Left cardiac atrium (tissue), 4 donors: Measurements from ENCODE around the gene ELOVL1. TPM values are rescaled to one million over a fixed set of nuclear protein-coding genes. Genes with fewer than 3 reads are reported as not detected.

ENCODE experiments used
- ATAC-seq, 2 donors: fragments of 200-7000 bp; cut with Tn5 transposase; one replicate each; pipeline ENCODE4 v1.9.1; 2020; ENCODE audit warnings: mild to moderate bottlenecking in 2 of 2, moderate library complexity in 2 of 2
- DNase-seq: peaks from one replicate; pipeline ENCODE4 v3.0.0-alpha.2; 2020
- intact Hi-C, 2 donors: fragments of 100-400 bp; cut with DNase I; formaldehyde crosslinking; loops; one replicate each; pipeline versions ENCODE4 v1.14.1 to v1.15.1; 2022 to 2023
- total RNA-seq, 2 donors: library from RNA; stranded (reverse); fragmentation: NEBNext Ultra II Directional; extraction: Animal tissue kit (Norgen Biotek cat#: 25700); gene quantifications; one replicate each; pipeline ENCODE4 v1.2.1, GENCODE V29; 2021
- donor health status: DM: no; HTN: yes; CAD: no.
- donor health status: DM: no; HTN: yes; CAD: no; lungs with severe emphysema.
- donor health status: DM: yes; HTN: yes; CAD: no.
- donor health status: Dilated cardiomyopathy.

ELOVL1 gene
- total RNA-seq, 2 donors from 2014 or later, result 35.9 to 49.4 TPM

DNA sequence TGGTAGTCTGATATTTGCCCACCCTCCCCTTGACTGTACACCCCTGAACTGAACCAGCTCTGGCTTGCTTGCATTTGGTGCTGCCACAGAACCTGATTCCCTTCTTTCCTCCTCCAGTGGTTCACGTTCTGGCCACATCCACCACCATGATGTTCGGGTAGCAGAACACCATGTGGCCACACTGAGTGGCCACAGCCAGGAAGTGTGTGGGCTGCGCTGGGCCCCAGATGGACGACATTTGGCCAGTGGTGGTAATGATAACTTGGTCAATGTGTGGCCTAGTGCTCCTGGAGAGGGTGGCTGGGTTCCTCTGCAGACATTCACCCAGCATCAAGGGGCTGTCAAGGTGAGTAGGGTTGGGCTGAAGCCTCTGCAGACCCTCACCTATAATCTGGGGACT lies 7.2 kb downstream of the ELOVL1 start:
- ATAC-seq, result no peak
- intact Hi-C loops, result no loop called here
- DNase-seq, result no peak

DNA sequence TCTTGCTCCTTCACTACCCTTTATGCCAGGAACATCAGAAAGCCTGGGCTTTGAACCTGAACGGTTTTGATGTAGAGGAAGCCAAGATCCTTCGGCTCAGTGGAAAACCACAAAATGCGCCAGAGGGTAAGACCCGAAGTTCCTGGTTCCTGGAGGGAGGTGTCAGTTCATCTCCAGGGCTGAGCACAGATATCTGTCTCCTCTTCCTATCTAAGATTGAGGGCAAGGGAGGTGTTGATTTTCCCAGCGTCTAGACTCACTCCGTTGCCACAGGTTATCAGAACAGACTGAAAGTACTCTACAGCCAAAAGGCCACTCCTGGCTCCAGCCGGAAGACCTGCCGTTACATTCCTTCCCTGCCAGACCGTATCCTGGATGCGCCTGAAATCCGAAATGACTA lies 8.1 kb downstream of the ELOVL1 start:
- no peak for DNase-seq
- ATAC-seq, result no peak
- intact Hi-C loops, result no loop called here

DNA sequence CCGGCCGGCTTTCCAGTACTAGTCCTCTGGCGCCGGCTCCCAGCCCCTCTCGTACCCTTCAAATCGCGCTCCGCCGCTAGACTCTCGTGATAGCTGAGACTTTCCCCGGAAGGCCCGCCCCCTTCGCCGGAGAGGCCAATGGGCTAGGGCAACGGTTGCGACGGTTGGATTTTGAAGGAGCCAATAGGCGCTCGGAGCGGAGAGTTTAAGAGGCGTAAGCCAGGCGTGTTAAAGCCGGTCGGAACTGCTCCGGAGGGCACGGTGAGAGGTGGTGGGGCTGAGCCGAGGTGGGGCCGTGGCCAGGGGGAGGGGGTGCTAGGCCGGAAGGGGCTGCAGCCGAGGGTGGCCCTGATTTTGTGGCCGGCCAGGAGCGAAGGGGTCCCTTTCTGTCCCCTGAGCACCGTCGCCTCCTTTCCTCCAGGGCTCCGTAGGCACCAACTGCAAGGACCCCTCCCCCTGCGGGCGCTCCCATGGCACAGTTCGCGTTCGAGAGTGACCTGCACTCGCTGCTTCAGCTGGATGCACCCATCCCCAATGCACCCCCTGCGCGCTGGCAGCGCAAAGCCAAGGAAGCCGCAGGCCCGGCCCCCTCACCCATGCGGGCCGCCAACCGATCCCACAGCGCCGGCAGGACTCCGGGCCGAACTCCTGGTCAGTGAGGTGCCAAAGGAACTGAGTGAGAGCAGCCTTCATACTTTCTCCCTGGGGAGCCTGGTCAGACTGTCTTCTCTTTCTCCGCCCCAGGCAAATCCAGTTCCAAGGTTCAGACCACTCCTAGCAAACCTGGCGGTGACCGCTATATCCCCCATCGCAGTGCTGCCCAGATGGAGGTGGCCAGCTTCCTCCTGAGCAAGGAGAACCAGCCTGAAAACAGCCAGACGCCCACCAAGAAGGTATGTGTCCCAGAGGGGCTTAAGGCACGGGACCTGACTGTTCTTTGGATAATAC lies 8.8 kb downstream of the ELOVL1 start, which contains the start of gene CDC20:
Gene CDC20 (plus strand): TSS at position 236 of the 948 bp plus-strand sequence. CDS start 235 bp downstream, at position 471.
- DNase-seq, result peak; percentile 99
- peak; percentile 98 to 100 for ATAC-seq
- intact Hi-C loops, result no loop called here

DNA sequence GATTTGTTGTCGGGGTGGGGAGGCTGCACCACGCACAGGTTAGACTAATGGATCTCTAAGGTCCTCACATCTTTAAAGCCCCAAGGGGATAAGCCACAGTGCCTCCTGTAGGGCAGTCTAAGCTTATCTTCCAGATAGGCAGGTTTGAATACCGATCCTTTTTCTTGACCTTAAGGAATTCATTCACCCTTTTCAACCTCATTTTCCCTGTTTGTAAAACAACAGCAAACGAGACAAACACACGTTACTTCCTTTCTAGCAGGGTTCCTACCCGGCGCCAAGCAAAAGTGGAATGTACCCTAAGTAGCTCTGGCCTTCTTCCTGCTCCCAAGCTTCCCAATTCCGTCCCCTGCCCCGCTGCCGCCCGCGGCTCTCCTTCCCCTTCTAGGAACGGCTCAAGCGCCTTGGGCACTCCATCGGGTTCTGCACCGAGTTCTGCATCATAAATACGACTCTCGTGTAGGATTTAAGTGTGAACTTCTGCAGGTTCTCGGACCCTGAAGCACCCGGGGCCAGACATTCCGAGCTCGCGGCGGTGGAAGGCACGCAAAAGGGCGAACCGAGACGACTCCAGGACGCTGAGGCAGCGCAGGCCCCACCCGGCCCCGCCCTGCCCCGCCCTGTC lies 9.6 kb downstream of the ELOVL1 start:
- intact Hi-C loops, result no loop called here
- ATAC-seq (peak; percentile 22 to 46), DNase-seq (no peak)

DNA sequence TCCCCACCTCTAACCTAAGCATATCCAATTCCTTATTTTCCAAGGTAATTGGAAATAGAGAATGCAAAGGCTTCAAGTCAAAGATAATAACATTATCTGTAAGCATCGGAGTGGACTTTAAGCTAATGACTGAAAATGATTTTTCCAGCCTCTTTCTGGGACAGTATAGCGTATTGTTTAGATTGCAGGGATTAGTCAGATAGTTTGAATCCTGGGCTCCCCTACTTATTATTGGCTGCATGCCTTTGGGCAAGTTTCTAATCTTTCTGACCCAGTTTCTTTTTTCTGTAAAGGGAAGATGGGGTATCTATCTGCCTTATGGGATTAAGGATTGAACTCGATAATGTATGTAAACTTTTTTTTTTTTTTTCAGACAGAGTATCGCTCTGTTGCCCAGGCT lies 10.6 kb downstream of the ELOVL1 start:
- no peak for ATAC-seq
- intact Hi-C loops, result no loop called here
- DNase-seq, result no peak

DNA sequence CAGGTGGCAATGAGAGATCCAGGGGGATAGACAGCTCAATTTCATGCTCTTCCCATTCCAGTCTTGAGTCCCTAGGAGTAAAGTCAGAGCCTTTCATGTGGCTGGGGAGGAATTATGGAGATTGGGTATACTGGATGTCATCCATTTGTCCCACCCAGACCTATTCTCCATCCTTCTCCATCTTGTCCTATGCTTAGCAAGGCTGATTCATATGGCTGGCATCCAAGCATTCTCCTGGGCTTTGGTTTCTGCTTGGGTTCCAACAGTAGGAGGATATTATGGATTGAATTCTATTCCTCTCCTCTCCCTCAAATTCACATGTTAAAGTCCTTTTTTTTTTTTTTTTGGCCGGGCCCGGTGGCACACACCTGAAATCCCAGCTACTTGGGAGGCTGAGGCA lies 12.9 kb downstream of the ELOVL1 start:
- intact Hi-C loops, result no loop called here
- ATAC-seq, result no peak
- DNase-seq, result no peak

DNA sequence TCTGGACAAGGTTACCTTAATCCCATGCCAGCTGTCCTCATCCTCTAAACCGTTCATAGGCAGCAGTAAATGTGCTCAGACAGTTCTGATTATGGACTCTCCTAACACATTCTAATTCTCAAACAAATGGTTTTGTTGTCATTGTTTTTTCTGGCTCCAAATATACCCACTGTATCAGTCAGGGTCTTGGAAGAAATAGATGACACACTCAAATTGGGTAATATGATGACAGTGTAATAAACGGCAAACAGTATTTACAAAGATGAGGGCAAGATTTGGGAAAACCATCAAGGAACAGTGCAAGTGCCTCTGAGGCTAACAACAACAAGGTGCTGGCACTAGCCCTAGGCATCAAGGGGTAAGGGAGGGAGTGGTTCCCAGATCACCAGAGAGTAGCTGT lies 13.3 kb downstream of the ELOVL1 start:
- ATAC-seq, result no peak
- intact Hi-C loops, result no loop called here
- DNase-seq, result no peak

DNA sequence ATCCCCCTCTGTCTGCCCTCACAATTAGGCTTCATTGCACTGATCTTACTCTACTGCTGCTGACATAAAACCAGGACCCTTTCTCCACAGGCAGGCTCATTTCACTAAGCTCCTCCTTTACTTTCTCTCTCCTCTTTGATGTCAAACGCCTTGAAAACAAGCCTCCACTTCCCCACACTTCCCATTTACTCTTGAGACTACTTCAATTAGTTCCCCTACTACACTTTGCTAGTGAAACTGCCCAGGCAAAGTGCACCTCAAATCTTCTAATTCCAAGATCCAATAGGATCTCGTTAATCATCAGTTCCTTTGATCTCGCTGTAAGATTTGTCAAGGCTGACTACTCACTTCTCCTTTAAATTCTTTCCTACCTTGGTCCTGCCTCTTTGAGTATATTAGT lies 14.9 kb downstream of the ELOVL1 start:
- DNase-seq (no peak), ATAC-seq (no peak)
- intact Hi-C loops, result no loop called here

DNA sequence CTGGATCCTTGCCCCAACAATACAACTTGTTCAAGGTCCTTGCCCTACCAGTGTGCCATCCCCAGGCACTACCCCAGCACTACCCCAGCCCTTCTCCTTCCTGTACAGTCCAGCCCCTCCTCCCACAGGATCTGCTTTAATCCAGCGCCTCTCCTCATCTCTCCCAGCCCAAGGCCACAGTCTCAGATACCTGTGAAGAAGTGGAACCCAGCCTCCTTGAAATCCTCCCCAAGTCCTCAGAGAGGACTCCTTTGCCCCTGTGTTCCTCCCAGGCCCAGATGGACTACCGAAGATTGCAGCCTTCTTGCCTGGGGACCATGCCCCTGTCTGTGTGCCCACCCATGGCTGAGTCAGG lies 15.5 kb downstream of the ELOVL1 start:
- intact Hi-C loops, result no loop called here
- no peak for DNase-seq
- ATAC-seq, result no peak

DNA sequence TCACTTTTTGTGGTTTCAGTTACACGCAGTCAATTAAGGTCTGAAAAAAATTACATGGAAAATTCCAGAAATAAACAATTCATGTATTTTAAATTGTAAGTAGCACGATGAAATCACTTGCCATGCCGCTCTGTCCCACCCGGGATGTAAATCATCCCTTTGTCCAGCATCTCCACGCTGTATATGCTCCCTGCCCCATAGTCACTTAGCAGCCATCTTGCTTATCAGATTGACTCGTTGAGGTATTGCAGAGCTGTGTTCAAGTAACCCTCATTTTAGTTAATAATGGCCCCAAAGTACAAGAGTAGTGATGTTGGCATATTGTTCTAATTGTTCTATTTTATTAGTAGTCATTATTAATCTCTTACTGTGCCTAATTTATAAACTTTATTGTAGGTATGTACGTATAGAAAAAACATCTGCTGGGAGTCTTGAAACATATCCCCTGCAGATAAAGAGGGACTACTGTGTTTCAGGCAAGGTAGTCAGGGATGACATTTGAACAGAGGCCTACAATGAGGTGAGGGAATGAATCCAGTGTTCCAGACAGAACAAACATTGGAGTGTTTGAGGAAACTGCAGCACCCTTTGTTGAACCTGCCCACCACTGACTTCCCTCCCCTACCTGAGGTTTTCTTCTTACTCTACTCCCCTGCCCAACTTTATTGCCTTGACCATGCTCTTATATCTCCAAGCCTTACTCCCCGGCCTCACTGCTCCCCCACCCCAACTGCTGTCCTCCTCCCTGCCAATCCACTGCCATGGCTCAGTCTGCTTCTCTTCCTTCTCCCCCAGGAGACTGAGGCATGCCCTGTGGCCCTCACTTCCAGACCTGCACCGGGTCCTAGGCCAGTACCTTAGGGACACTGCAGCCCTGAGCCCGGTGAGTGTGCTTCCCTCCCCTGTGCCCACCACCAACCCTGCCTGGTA lies 16.1 kb downstream of the ELOVL1 start:
- ATAC-seq, result no peak
- DNase-seq, result no peak
- intact Hi-C loops, result no loop called here

DNA sequence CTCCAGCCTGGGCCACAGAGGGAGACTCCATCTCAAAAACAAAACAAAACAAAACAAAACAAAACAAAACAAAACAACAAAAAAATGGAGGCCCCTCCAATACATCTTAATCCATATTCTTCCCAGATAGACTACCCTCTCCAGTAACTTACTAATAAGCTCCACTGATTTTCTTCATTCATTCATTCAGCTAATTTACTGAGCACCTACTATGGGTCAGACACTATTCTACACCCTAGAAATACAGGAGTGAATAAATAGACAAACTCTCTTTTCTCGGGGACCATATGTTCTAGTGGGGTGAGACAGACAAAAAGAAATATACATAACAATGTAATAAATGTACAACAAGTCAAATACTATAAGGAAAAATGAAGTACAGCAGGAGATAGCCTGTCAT lies 16.8 kb downstream of the ELOVL1 start:
- no peak for DNase-seq
- intact Hi-C loops, result no loop called here
- ATAC-seq, result no peak

DNA sequence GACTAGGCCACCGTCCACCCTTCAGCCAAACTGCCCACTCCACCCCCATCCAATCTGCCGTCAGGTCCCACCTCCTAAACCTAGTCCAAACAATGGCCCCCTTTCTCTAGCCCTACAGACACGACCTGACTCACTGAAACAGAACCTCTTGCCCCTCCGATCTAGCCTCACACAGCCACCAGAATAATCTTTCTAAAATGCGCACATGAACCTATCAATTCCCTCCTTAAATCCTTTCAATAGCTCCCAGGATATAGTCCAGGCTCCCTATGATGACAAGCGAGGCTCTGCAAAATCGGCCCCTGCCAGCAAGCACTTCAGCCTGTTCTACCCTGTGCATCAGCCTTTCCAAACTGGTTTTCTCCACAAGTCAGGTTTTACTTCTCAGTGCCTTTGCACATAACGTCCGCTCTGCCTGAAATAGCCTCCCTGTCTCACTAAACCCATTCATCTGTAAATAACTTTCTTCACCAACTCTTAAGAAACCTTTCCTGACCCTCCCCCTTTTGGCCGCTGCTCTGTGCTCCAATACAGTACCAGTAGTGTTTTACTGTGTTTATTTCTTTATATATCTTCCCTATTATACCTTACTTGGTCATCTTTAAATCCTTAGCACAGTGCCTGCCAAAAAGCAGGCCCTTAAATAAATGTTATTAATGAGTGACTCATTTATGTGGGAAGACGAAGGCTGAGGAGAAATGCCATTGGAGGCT lies 18.1 kb downstream of the ELOVL1 start:
- intact Hi-C loops, result no loop called here
- DNase-seq, result no peak
- ATAC-seq, result peak; percentile 7 to 10

DNA sequence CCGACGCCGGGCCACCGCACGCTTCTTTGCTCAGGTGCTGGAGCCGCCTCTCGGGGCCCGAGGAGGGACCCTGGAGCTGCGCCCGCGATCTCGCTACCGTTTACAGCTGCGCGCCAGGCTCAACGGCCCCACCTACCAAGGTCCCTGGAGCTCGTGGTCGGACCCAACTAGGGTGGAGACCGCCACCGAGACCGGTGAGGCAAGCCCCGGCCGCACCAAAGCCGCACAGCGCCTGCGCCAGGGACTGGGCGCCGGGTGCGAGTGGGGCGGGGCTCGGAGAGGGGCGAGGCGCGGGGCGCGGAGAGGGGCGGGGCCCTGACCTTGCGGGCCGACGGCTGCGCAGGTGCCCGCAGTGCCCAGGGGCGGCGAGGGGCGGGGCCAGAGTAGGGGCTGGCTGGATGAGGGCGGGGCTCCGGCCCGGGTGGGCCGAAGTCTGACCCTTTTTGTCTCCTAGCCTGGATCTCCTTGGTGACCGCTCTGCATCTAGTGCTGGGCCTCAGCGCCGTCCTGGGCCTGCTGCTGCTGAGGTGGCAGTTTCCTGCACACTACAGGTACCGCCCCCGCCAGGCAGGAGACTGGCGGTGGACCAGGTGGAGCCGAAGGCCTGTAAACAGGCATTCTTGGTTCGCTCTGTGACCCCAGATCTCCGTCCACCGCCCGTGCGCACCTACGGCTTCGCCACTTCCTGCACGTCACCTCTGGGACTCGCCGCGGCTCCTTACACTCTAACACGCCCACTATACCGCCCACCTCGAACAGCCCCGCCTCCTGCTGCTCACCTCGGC lies 18.8 kb downstream of the ELOVL1 start:
- DNase-seq, result peak; percentile 86
- intact Hi-C loops, result no loop called here
- ATAC-seq, result peak; percentile 90 to 97

DNA sequence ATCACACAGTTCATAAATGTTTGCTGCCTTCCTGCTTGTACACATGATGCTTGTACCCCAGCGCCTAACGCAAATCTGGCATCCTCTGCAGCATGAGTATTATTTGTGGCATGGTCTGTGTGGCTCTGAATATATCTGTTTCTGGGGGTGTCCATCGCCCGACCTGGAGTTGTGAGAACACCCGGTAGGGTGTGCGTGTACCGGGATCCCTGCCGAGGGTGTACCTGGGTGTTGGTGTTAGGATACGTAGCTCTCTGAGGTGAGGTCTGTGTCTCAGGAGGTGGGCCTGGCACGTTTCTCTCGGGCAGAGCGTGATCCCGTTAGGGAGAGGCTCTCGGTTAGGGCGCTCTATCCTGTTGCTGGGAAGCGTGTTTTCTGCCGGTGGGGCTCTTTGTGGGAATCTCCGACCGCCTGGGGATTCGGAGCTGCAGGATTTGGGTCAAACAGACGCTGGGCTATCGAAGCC lies 19.4 kb downstream of the ELOVL1 start:
- ATAC-seq (peak; percentile 10 to 25), DNase-seq (no peak)
- intact Hi-C loops, result no loop called here

DNA sequence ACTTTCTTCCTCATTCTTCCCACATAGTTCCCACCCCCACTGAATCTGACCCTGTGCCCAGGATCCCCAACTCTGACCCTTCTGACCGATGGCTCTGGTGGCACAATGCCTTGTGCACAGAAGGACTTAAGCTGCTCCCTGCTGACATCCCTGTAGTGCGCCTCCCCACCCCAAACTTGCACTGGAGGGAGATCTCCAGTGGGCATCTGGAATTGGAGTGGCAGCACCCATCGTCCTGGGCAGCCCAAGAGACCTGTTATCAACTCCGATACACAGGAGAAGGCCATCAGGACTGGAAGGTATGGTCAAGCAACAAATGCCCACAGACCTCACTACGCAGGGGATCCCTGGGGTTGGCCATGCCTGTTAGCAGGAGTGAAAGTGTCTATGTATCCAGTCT lies 21.2 kb downstream of the ELOVL1 start:
- ATAC-seq (no peak), DNase-seq (no peak)
- intact Hi-C loops, result no loop called here

DNA sequence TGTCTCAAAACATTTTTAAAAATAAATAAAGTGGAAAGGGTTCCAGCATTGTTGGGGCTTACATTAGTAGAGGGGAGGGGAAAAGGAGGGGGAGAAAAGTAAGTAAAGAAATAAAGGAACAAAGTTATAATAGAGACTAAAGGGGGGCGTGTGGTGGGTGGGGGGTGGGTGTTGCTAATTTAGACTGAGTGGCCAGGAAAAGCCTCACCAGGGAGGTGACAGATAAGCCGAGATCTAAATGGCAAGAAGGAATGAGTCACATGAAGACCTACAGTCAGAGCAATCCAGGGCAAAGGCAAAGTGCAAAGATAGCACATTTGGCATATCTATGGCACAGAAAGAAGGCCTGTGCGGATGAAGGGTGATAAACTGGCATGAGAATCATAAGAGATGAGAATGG lies 22.7 kb downstream of the ELOVL1 start:
- intact Hi-C loops, result no loop called here
- peak; percentile 14 to 23 for ATAC-seq
- DNase-seq, result no peak

DNA sequence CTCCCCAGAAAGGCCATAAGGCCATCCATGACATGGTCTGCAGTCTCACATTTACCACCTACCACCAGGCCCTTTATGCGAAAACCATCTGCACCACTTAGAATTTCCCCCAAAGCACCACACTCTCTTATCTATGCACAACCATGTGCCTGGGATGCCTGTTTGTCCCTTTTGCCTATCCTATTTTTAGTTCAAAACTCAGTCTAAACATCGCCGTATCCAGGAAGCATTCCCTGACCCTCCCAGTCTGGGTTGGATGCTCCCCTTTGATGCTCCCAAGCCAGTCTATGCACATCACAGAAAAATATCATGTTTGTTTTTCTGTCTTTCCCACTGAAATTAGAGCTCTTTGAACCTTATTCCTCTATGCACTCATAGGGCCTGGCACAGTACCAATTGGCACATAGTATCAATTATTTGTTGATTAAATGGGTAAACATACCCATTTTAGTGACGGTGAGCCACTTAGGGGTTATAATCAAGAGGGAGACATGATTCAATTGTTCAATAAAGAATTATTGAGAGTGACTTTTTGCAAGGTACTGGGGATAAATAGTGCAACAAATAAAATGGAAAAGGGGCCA lies 23.5 kb downstream of the ELOVL1 start:
- peak; percentile 40 for DNase-seq
- ATAC-seq, result peak; percentile 13 to 33
- intact Hi-C loops, result no loop called here

DNA sequence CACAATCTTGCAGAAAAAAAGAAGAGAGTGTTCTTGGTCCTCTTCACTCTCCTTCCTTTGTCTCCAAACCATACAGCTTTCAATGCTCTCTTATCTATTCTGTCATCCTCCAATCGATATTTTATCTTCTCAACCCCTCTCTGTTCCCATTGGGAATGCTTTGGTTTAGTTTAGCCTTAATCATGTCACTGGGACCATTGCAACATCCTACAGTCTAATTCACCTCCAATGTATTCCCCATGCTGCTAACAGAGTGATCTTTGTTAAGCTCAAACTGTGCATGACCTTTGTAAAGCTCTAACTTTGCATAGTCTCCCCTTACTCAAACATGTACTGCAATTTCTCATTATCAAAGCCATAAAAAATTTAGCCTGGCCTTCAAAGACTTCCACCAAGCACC lies 27.3 kb downstream of the ELOVL1 start:
- ATAC-seq (no peak), DNase-seq (no peak)
- intact Hi-C loops, result no loop called here
